ENCODE measurements around the gene FAM177B. TPM values are rescaled to one million over a fixed set of nuclear protein-coding genes. Genes with fewer than 3 reads are reported as not detected.
A peak's percentile ranks its signal among the peaks of the same experiment; 100 is the strongest.

FAM177B gene
- total RNA-seq, 1 donor from 2014 or later, result not detected

DNA sequence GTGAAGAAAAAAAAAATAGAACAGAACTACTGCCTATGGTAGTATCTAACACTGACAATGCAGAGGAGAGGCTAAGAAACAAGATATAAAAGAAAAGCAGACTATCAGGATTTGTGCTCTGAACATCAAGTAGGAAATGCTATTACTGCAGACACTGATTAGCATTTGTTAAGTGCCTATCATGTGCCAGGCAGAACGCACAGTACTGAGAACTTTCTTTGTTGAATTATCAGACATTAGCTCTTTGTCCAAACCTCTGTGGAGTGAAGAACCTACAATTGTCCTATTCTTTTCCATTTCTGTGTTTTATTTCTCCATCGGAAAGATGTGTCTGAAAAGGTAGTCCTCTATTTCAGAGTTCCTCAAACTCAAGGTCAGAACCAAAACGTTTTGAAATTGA, 47.4 kb downstream of the FAM177B start:
- peaks cover 4% of the 10 kb centered on the region for H3K27me3 ChIP-seq (ENCODE audit: control insufficient read depth, insufficient read depth, low read length)
- DNase-seq (ENCODE audit: low read depth) (no peak), FAIRE-seq (no peak)
- TF ChIP-seq, protein P1, sequence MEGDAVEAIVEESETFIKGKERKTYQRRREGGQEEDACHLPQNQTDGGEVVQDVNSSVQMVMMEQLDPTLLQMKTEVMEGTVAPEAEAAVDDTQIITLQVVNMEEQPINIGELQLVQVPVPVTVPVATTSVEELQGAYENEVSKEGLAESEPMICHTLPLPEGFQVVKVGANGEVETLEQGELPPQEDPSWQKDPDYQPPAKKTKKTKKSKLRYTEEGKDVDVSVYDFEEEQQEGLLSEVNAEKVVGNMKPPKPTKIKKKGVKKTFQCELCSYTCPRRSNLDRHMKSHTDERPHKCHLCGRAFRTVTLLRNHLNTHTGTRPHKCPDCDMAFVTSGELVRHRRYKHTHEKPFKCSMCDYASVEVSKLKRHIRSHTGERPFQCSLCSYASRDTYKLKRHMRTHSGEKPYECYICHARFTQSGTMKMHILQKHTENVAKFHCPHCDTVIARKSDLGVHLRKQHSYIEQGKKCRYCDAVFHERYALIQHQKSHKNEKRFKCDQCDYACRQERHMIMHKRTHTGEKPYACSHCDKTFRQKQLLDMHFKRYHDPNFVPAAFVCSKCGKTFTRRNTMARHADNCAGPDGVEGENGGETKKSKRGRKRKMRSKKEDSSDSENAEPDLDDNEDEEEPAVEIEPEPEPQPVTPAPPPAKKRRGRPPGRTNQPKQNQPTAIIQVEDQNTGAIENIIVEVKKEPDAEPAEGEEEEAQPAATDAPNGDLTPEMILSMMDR (IDR thresholded peaks at IDR 0.05; ENCODE audit: insufficient read depth, low read length, severe bottlenecking), result no peak
- no peak overlapping the region for H3K4me3 ChIP-seq (ENCODE audit: low read depth, low read length)
- H3K36me3 ChIP-seq (ENCODE audit: control insufficient read depth, insufficient read depth, low read length), result no peaks in the 10 kb centered on the region

DNA sequence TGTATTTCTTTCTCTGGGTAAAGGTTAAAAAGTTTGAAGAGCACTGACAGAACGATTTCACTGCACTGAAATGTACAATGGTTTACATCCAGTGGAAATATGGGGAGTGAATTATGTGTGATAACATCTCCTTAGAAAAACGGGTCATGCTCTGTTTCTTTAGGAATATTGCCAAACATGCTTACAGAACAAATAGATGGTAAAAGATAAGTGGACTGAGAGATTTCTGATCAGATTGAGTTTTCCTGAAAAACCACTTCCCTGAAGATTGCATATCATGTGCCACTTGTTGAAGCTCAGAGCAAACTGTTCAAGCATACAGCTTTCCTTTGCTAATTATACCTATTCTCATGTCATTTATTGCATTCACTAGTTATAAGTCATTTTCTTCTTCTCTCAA, 47.9 kb downstream of the FAM177B start:
- H3K36me3 ChIP-seq (ENCODE audit: control insufficient read depth, insufficient read depth, low read length), result no peaks in the 10 kb centered on the region
- H3K27me3 ChIP-seq (ENCODE audit: control insufficient read depth, insufficient read depth, low read length), result peaks cover 4% of the 10 kb centered on the region
- FAIRE-seq (no peak), DNase-seq (ENCODE audit: low read depth) (no peak)
- no peak overlapping the region for H3K4me3 ChIP-seq (ENCODE audit: low read depth, low read length)
- TF ChIP-seq, protein P1 (IDR thresholded peaks at IDR 0.05; ENCODE audit: insufficient read depth, low read length, severe bottlenecking), result no peak

DNA sequence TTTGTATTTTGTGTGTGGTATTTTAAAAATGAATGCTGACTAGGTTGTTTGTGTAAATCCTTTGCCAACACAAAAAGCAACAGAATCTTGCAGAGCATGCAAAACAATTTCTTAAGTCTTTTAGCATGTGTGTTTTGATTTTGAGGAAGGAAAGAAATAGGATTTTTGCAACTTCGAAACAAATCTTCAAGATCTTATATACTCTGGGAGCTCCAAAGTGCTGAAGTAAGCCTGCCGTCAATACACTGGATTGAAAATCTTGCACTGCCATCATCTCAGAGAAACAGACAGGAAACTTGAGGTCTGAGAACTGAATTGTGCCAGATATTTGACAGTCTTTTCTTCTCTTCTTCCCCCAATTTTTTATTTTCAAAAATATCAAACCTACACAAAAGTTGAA, 48.5 kb downstream of the FAM177B start:
- TF ChIP-seq, protein P1 (IDR thresholded peaks at IDR 0.05; ENCODE audit: insufficient read depth, low read length, severe bottlenecking), result no peak
- no peaks in the 10 kb centered on the region for H3K36me3 ChIP-seq (ENCODE audit: control insufficient read depth, insufficient read depth, low read length)
- DNase-seq (ENCODE audit: low read depth), result no peak
- peaks cover 4% of the 10 kb centered on the region for H3K27me3 ChIP-seq (ENCODE audit: control insufficient read depth, insufficient read depth, low read length)
- H3K4me3 ChIP-seq (ENCODE audit: low read depth, low read length), result no peak overlapping the region
- no peak for FAIRE-seq

DNA sequence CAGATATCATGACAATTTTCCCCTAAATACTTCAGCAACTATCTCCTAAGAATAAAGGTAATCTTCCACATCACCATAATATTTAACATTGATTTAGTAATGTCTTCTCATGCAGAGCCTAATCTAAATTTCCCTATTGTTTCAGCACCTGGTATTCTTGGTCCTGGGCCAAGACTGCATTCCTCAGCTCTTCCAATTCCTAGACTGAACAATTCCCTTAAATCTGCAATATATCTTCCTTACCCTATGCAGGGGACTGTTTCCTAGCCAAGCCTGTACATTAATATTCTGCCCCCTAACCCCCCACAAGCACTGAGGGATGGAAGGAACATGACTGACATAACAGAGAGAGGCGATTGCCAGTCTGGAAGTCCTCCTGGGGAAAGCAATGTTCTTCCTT, 49.1 kb downstream of the FAM177B start:
- DNase-seq (ENCODE audit: low read depth) (peak; percentile 41), FAIRE-seq (no peak)
- TF ChIP-seq, protein P1 (IDR thresholded peaks at IDR 0.05; ENCODE audit: insufficient read depth, low read length, severe bottlenecking), result no peak
- Histone ChIP-seq H3K4me3 (ENCODE audit: low read depth, low read length) (no peak overlapping the region), H3K27me3 (ENCODE audit: control insufficient read depth, insufficient read depth, low read length) (peaks cover 4% of the 10 kb centered on the region), H3K36me3 (ENCODE audit: control insufficient read depth, insufficient read depth, low read length) (no peaks in the 10 kb centered on the region)

DNA sequence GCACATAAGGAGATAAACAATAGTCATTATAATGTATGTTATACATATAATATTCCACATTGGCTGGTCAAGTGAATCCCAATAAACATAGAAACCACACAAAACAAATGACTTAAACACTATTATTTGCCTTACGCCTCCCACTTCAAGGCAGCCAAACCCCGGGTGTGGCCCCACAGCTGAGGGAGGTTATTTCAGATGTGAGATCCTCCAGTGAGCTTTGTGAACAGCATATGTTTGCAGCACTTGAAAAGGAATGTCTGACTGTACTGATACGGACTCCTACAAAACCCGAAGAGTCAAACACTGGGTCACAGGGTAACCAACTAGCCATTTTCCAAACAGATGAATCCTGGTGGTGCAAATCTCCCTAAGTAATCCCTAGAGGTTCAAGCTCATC, 50.7 kb downstream of the FAM177B start:
- no peak for DNase-seq (ENCODE audit: low read depth)
- H3K27me3 ChIP-seq (ENCODE audit: control insufficient read depth, insufficient read depth, low read length), result peaks cover 4% of the 10 kb centered on the region

More for the DNA sequence above, 50.7 kb downstream of the FAM177B start:
- TF ChIP-seq, protein P1 (IDR thresholded peaks at IDR 0.05; ENCODE audit: insufficient read depth, low read length, severe bottlenecking), result no peak
- no peak overlapping the region for H3K4me3 ChIP-seq (ENCODE audit: low read depth, low read length)
- no peaks in the 10 kb centered on the region for H3K36me3 ChIP-seq (ENCODE audit: control insufficient read depth, insufficient read depth, low read length)
- no peak for FAIRE-seq
